Transverse colon (tissue), 4 donors: Measurements from ENCODE around the gene PLOD2.

Experiments
- EP300 ChIP-seq: sonication (generic); formaldehyde crosslinking; IDR thresholded peaks from one replicate; pipeline ENCODE4 v1.6.1; 2017; ENCODE audit warnings: antibody characterized with exemption, low read depth
- POLR2A ChIP-seq: fragments of 450-650 bp; IDR thresholded peaks from one replicate; pipeline ENCODE4 v1.6.1; 2016; ENCODE audit warnings: antibody characterized with exemption, mild to moderate bottlenecking, moderate library complexity
- POLR2AphosphoS5 ChIP-seq, 3 donors: sonication (generic); formaldehyde crosslinking; IDR thresholded peaks; one replicate each; pipeline ENCODE4 v1.6.1; 2016; ENCODE audit warnings: antibody characterized with exemption in 3 of 3
- TF ChIP-seq, protein P1 (sequence below), 5 experiments: fragments of 200-600 bp in 3 of 5; fragments of 450-650 bp in 2 of 5; sonication (generic) in 3 of 5; IDR thresholded peaks; 1 replicate in 2 of 5; 2 replicates in 3 of 5; pipeline ENCODE4 v1.5.1; 2016 to 2017; ENCODE audit warnings: antibody characterized with exemption in 5 of 5, inconsistent platforms in 3 of 5, mild to moderate bottlenecking in 2 of 5, moderate library complexity in 1 of 5

DNA sequence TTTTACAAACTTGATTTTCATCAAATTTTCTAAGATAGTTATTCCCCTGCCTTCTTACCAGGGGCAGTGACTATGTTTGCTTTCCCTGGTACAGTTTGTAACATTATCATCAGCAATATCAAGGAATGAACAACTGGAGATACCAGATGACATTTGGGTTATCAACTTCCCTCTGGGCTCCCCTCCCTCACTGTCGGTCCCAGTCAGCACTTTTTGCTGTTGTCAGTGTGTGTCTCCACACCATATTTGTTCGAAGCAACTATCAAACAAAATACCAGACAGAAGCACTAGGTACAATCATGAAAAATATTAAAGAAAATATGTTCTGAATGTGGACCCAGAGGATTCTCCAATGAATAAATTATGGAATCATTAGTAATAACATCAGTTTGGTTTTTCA lies 75.3 kb downstream of the PLOD2 start:
- no peak for TF ChIP-seq POLR2AphosphoS5 (IDR thresholded peaks at IDR 0.05)
- TF ChIP-seq, protein P1, sequence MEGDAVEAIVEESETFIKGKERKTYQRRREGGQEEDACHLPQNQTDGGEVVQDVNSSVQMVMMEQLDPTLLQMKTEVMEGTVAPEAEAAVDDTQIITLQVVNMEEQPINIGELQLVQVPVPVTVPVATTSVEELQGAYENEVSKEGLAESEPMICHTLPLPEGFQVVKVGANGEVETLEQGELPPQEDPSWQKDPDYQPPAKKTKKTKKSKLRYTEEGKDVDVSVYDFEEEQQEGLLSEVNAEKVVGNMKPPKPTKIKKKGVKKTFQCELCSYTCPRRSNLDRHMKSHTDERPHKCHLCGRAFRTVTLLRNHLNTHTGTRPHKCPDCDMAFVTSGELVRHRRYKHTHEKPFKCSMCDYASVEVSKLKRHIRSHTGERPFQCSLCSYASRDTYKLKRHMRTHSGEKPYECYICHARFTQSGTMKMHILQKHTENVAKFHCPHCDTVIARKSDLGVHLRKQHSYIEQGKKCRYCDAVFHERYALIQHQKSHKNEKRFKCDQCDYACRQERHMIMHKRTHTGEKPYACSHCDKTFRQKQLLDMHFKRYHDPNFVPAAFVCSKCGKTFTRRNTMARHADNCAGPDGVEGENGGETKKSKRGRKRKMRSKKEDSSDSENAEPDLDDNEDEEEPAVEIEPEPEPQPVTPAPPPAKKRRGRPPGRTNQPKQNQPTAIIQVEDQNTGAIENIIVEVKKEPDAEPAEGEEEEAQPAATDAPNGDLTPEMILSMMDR (IDR thresholded peaks at IDR 0.05): no peak
- no peak for TF ChIP-seq EP300
- TF ChIP-seq POLR2A: no peak
